ENCODE results near the gene MYO3B. TPM values are rescaled to one million over a fixed set of nuclear protein-coding genes. Genes with fewer than 3 reads are reported as not detected.
"Not testable (repeated sequence)": the region's sequence is repeated elsewhere in the genome, so short reads cannot be mapped to it uniquely, and the experiment has no call there.

MYO3B gene
- polyA plus RNA-seq, 1 donor (not counting 4 experiments of a cell fraction or from before 2014, with no cell fraction given): 4.4 TPM

GRCh38 chr2:170433448-170433847 lies 255.5 kb downstream of the MYO3B start:
- DNase-seq (ENCODE audit: low read depth, low spot score) (no peak), FAIRE-seq (no peak)
- Histone ChIP-seq H3K36me3 (ENCODE audit: control insufficient read depth in 2 of 2, extremely low read depth in 1 of 2, insufficient read depth in 2 of 2, low read length in 2 of 2) (no peaks in the 10 kb centered on the region), H3K9ac (ENCODE audit: control insufficient read depth, extremely low read depth, insufficient read depth, low read length) (no peak overlapping the region), H2AFZ (ENCODE audit: control insufficient read depth, low read length) (no peak overlapping the region), H3K4me3 (ENCODE audit: control insufficient read depth in 2 of 3, extremely low read depth in 1 of 3, insufficient read depth in 2 of 3, low read depth in 1 of 3, low read length in 3 of 3) (no peak overlapping the region), H3K4me1 (ENCODE audit: control insufficient read depth, extremely low read depth, insufficient read depth, low read length) (no peaks in the 10 kb centered on the region), H3K79me2 (ENCODE audit: control insufficient read depth, insufficient read depth, low read length) (no peaks in the 10 kb centered on the region), H3K27ac (ENCODE audit: control insufficient read depth, insufficient read depth, low read length) (no peak overlapping the region), H3K9me3 (ENCODE audit: control insufficient read depth, low read depth, low read length) (no peaks in the 10 kb centered on the region), H3K27me3 (ENCODE audit: control insufficient read depth, extremely low read depth, insufficient read depth, low read length) (no peaks in the 10 kb centered on the region), H3K9me1 (ENCODE audit: control insufficient read depth, extremely low read depth, insufficient read depth, low read length) (no peaks in the 10 kb centered on the region), H3K4me2 (ENCODE audit: control insufficient read depth, extremely low read depth, insufficient read depth, low read depth, low read length) (no peak overlapping the region), H4K20me1 (ENCODE audit: control insufficient read depth, extremely low read depth, insufficient read depth, low read length) (no peaks in the 10 kb centered on the region)
- dilution Hi-C loops (cut with MboI; ENCODE audit: extremely low pct_ligation_motif_present, low sequenced_read_pairs): no loop called here
- TF ChIP-seq CTCF (optimal IDR thresholded peaks at IDR 0.05 in 1 of 3, IDR thresholded peaks at IDR 0.05 in 1 of 3, conservative IDR thresholded peaks at IDR 0.05 in 1 of 3; ENCODE audit: extremely low read depth in 1 of 3, insufficient read depth in 2 of 3, low read length in 3 of 3) (no peak), EZH2 (IDR thresholded peaks at IDR 0.05; ENCODE audit: low read length) (no peak)

GRCh38 chr2:170434396-170434795 lies 256.4 kb downstream of the MYO3B start:
- H4K20me1 ChIP-seq (ENCODE audit: control insufficient read depth, extremely low read depth, insufficient read depth, low read length); H3K79me2 ChIP-seq (ENCODE audit: control insufficient read depth, insufficient read depth, low read length); dilution Hi-C loops (cut with MboI; ENCODE audit: extremely low pct_ligation_motif_present, low sequenced_read_pairs); H3K4me3 ChIP-seq (ENCODE audit: control insufficient read depth in 2 of 3, extremely low read depth in 1 of 3, insufficient read depth in 2 of 3, low read depth in 1 of 3, low read length in 3 of 3); H3K4me1 ChIP-seq (ENCODE audit: control insufficient read depth, extremely low read depth, insufficient read depth, low read length); H2AFZ ChIP-seq (ENCODE audit: control insufficient read depth, low read length); H3K4me2 ChIP-seq (ENCODE audit: control insufficient read depth, extremely low read depth, insufficient read depth, low read depth, low read length); DNase-seq (ENCODE audit: low read depth, low spot score); H3K27ac ChIP-seq (ENCODE audit: control insufficient read depth, insufficient read depth, low read length); FAIRE-seq; H3K27me3 ChIP-seq (ENCODE audit: control insufficient read depth, extremely low read depth, insufficient read depth, low read length); H3K9me1 ChIP-seq (ENCODE audit: control insufficient read depth, extremely low read depth, insufficient read depth, low read length); H3K9me3 ChIP-seq (ENCODE audit: control insufficient read depth, low read depth, low read length); H3K36me3 ChIP-seq (ENCODE audit: control insufficient read depth in 2 of 2, extremely low read depth in 1 of 2, insufficient read depth in 2 of 2, low read length in 2 of 2); H3K9ac ChIP-seq (ENCODE audit: control insufficient read depth, extremely low read depth, insufficient read depth, low read length): not testable (repeated sequence)

- Histone ChIP-seq H3K36me3 (ENCODE audit: control insufficient read depth in 2 of 2, extremely low read depth in 1 of 2, insufficient read depth in 2 of 2, low read length in 2 of 2) (no peaks in the 10 kb centered on the region), H3K4me3 (ENCODE audit: control insufficient read depth in 2 of 3, extremely low read depth in 1 of 3, insufficient read depth in 2 of 3, low read depth in 1 of 3, low read length in 3 of 3) (no peak overlapping the region), H3K79me2 (ENCODE audit: control insufficient read depth, insufficient read depth, low read length) (no peaks in the 10 kb centered on the region), H2AFZ (ENCODE audit: control insufficient read depth, low read length) (no peak overlapping the region), H3K9ac (ENCODE audit: control insufficient read depth, extremely low read depth, insufficient read depth, low read length) (no peak overlapping the region), H3K9me3 (ENCODE audit: control insufficient read depth, low read depth, low read length) (no peaks in the 10 kb centered on the region), H3K9me1 (ENCODE audit: control insufficient read depth, extremely low read depth, insufficient read depth, low read length) (no peaks in the 10 kb centered on the region), H3K4me1 (ENCODE audit: control insufficient read depth, extremely low read depth, insufficient read depth, low read length) (no peaks in the 10 kb centered on the region), H3K4me2 (ENCODE audit: control insufficient read depth, extremely low read depth, insufficient read depth, low read depth, low read length) (no peak overlapping the region), H3K27ac (ENCODE audit: control insufficient read depth, insufficient read depth, low read length) (no peak overlapping the region), H4K20me1 (ENCODE audit: control insufficient read depth, extremely low read depth, insufficient read depth, low read length) (no peaks in the 10 kb centered on the region), H3K27me3 (ENCODE audit: control insufficient read depth, extremely low read depth, insufficient read depth, low read length) (no peaks in the 10 kb centered on the region)
- TF ChIP-seq CTCF (optimal IDR thresholded peaks at IDR 0.05 in 1 of 3, IDR thresholded peaks at IDR 0.05 in 1 of 3, conservative IDR thresholded peaks at IDR 0.05 in 1 of 3; ENCODE audit: extremely low read depth in 1 of 3, insufficient read depth in 2 of 3, low read length in 3 of 3) (no peak), EZH2 (IDR thresholded peaks at IDR 0.05; ENCODE audit: low read length) (no peak)
- DNase-seq (ENCODE audit: low read depth, low spot score) (no peak), FAIRE-seq (peak; percentile 43)
- dilution Hi-C loops (cut with MboI; ENCODE audit: extremely low pct_ligation_motif_present, low sequenced_read_pairs): no loop called here
Measured at GRCh38 chr2:170434900-170435621, 257.1 kb downstream of the MYO3B start.
